Measurements from ENCODE around the gene OCA2.

Gene OCA2

DNA sequence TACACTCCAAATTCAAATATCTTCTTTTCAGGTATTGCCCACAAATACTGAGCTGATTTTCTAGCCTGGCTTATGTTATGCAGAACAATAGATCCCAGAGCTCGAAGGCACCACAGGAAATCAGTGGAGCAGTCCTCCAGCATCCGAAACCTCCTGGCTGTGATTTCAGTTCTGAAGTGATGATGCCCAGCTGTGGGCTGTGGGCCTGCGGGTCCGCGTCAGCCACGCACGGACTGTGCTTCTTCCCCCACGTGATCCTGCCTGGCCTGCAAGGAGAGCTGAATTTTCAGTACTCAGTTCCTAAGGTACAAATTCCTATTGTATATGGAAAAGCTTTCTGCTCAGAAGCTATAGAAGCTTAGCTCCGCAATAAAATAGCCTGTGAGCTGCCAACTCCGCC lies 96.2 kb downstream of the OCA2 start:
- TF ChIP-seq, protein P1, sequence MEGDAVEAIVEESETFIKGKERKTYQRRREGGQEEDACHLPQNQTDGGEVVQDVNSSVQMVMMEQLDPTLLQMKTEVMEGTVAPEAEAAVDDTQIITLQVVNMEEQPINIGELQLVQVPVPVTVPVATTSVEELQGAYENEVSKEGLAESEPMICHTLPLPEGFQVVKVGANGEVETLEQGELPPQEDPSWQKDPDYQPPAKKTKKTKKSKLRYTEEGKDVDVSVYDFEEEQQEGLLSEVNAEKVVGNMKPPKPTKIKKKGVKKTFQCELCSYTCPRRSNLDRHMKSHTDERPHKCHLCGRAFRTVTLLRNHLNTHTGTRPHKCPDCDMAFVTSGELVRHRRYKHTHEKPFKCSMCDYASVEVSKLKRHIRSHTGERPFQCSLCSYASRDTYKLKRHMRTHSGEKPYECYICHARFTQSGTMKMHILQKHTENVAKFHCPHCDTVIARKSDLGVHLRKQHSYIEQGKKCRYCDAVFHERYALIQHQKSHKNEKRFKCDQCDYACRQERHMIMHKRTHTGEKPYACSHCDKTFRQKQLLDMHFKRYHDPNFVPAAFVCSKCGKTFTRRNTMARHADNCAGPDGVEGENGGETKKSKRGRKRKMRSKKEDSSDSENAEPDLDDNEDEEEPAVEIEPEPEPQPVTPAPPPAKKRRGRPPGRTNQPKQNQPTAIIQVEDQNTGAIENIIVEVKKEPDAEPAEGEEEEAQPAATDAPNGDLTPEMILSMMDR (IDR thresholded peaks at IDR 0.05; ENCODE audit: extremely low read depth, missing control alignments) = no peak

DNA sequence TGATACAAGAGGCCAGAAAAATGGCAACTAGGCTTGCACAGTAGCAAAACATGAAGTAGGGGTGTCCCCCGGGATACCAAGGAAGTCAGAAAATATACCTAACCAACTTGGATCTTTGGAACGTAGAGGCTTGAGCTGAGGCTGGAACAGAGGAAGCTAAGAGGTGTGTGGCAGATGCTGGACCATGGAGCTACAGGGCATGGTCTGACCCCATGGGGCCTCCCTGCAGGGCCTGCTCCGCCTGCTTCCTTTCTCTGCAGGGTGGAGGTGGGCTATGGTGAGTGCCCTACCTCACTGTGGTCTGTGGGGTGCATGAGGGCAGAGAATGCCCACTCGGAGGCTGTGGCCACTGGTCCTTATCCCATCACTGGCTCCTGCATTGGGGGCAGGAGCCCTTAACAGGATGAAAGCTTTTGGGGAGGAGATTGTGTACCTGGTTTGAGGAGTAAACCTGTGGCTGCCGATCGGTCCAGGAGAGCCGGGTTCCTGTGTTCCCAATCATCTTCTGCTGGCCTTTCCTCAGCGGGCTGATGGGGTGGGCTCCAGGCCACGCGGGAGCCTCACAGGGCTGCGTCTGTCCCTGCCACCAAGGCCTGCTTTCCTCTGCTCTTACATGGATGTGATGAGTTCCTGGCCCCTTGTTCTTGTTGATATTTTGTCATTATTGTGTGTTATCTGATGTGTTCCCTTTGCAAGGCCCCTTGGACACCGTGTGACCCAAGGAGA lies 96.8 kb downstream of the OCA2 start:
- TF ChIP-seq, protein P1 (IDR thresholded peaks at IDR 0.05; ENCODE audit: extremely low read depth, missing control alignments) = no peak
- no peak for DNase-seq (ENCODE audit: low spot score)

More for the DNA sequence above, 96.2 kb downstream of the OCA2 start:
- no peak for DNase-seq (ENCODE audit: low spot score)

DNA sequence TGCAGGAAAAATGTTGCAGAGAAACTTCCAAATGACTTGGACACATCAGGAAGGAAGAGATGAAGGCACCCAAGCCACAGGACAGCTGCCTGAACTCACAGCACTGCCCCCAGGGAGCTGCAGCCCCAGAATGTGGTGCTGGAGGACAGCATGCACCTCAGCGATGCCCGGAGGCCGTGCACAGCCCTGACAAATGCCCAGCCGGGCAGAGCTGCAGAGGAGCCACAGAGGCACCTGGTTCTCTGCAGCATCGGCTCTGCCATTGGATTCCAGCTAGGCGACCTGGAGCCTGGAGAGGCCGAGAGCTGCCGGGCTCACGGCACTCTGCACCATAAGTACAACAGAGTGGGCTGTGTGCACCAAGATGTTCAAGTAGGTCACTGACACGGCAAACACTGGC lies 97.5 kb downstream of the OCA2 start:
- TF ChIP-seq, protein P1 (IDR thresholded peaks at IDR 0.05; ENCODE audit: extremely low read depth, missing control alignments) = no peak
- no peak for DNase-seq (ENCODE audit: low spot score)

DNA sequence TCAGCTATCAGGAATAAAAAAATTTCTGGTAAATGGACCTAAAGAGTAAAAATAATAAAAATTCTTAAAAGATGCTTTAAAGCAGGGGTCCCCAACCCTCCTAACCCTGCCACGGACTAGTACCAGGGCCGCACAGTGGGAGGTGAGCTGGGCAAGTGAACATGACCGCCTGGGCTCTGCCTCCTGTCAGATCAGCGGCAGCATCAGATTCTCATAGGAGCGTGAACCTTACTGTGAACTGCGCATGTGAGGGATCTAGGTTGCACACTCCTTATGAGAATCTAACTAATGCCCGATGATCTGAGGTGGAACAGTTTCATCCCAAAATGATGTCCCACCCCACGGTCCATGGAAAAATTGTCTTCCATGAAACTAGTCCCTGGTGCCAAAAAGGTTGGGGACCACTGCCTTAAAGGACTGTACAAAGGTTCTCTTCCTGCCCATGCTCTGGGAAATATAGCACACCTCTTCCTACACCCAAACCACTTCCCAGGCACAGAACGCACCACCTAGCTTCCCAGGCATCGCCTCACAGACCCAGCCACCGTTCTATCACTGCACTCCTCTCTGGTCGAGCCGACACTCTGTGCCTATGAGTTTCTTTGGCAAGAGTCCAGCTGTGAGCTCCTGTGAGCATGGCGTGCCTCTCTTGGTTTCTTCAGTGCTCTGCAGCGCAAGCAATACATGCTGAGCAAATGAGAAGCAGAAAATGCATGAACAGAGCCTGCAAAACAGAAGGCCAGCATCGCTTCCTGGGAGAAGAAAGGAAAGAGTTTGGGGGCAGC lies 104.9 kb downstream of the OCA2 start:
- no peak for DNase-seq (ENCODE audit: low spot score)

DNA sequence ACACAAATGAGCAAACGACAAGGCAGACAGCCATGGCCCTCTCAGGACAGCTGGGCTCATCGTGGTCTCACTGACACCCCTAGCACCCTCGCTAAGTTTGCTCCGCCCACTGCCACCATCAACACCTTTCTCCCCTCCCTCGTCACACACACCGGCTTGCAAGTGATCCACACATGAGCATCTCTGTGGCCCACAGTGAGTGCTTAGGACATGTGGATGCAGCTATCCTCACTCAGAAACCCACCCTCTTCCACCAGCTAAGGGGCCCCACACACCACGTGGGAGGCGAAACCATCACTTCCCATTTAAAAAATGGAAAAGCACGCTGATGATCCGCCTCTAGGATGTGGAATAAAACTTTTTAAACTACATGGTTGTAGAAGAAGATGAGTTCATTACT lies 105.6 kb downstream of the OCA2 start:
- no peak for DNase-seq (ENCODE audit: low spot score)
- TF ChIP-seq, protein P1 (IDR thresholded peaks at IDR 0.05; ENCODE audit: extremely low read depth, missing control alignments) = no peak

More for the DNA sequence above, 104.9 kb downstream of the OCA2 start:
- TF ChIP-seq, protein P1 (IDR thresholded peaks at IDR 0.05; ENCODE audit: extremely low read depth, missing control alignments) = no peak

DNA sequence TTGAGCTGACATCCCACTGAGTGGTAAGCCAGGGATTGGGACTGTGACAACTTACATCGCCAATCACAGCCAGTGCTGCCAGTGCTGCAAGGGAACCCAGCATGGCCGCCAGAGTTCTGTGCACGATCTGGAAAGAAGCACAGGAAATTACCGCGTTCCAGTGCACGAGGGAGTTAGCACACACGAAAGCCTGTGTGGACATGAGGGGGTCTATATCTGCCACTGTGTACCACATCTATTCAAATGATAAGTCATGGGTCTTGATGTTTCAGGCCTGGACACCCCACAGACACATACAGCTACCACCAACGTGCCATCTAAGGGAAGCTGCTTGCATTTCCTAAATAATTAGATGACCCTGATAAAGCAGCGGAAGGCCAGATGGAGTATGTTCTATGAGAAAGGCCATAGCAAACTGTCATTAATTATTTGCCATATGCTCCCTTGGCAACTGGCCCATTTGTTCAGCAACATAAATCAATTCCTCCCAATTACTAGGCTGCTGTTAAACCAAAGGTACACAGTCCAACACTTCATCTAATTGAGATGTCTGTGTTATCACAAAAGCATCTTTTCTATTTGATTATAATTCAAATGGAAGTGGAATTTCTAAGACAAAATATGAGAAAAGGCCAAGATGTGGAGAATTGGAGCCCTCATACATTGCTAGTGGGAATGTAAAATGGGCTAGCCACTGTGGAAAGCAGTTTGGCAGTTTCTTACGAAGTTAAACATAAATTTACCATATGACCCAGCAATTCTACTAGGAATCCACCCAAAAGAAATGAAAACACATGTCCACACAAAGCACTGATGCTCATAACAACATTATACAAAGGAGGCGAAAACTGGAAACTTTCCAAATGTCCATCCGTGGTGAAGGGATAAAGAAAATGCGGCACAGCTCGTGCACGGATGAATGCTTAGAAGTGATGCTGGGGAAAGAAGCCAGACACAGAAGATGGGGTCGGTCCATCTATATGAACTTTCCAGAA lies 108.3 kb downstream of the OCA2 start:
- TF ChIP-seq, protein P1 (IDR thresholded peaks at IDR 0.05; ENCODE audit: extremely low read depth, missing control alignments) = no peak
- no peak for DNase-seq (ENCODE audit: low spot score)

All from GM20000 (cell line).